CD4-positive, alpha-beta T cell treated with Interleukin-6 for 4 hours (primary cell): ENCODE data around the gene TMEM59L.

ENCODE experiments used
- DNase-seq: peaks from one replicate; pipeline ENCODE4 v3.0.0-alpha.2; 2020; ENCODE audit warnings: mixed read lengths

The TMEM59L gene

GRCh38 chr19:18609717-18610051, 3.0 kb upstream of the TMEM59L start:
- no peak for DNase-seq

GRCh38 chr19:18610245-18610555, 2.5 kb upstream of the TMEM59L start:
- no peak for DNase-seq

DNA sequence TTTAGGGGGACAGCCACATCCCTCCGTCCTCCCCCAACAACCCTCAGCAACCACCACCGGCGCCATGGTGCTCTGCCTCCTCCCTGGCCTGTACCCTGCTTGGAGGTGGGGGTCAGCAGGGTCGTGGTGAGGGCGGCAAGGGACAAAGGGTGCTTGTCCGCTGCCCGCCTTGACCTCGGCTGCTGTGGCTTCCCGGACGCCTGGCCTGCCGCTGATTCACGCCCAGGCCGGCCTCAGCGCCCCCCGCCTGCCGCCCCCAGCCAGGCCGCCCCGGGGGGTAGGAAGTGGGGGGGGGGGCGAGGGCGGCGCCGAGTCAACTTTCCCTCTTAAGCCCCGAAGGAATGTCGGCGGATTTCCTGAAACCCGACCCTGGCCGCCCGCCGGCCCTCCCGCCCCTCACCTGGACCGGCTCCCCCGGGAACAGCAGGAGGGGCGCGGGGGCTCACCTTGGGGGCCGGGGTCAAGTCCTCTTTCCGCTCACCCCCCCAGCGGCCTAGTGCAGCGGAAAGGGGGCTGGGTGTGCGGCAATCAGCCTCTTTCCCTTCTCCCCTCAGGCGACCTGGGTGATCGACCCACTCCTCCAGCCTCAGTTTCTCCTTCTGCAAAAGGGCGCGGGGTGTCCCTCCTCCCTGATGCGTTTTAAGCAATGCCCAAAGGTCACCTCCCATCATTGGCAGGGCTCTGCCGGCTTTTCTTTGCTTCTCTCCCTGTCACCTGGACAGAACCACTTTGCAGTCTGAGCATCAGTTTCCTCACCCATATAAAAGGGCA, 1.9 kb upstream of the TMEM59L start:
- DNase-seq = no peak

GRCh38 chr19:18611327-18612050, 1.2 kb upstream of the TMEM59L start:
- peak; percentile 39 for DNase-seq

DNA sequence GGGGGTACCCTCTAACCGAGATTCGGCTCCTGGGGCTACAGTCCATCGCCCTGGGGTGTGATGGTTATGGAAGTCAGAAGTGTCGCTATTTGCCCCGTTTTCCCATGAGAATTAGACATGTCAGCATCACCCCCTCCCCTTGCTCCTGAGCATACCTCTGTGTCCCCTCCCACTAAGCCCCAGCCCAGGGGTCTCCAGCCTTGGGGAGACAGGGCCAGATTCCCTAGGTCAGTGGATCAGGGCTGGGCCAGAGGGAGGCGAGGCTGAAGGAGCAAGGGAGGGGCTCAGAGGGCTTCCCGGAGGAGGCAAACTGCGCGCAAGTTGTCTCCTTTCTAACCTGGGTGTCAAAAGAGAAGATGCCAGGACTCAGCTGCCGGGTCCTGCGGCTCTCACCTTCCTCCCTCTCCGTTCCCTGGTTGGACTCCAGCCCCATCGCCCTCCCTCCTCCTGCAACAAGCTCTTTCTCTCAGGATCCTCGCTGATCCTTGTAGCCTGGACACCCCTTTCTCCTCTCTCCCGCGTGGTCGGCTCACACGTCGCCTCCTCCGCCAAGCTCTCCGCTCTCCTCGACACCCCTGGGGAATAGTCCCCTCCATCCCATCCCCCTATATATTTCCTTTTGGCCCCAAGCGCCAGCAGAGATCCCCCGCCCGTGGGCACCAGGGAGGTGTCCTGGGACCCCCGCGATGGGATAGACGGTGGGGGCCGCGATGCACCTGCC, 459 bp upstream of the TMEM59L start:
- DNase-seq = no peak

DNA sequence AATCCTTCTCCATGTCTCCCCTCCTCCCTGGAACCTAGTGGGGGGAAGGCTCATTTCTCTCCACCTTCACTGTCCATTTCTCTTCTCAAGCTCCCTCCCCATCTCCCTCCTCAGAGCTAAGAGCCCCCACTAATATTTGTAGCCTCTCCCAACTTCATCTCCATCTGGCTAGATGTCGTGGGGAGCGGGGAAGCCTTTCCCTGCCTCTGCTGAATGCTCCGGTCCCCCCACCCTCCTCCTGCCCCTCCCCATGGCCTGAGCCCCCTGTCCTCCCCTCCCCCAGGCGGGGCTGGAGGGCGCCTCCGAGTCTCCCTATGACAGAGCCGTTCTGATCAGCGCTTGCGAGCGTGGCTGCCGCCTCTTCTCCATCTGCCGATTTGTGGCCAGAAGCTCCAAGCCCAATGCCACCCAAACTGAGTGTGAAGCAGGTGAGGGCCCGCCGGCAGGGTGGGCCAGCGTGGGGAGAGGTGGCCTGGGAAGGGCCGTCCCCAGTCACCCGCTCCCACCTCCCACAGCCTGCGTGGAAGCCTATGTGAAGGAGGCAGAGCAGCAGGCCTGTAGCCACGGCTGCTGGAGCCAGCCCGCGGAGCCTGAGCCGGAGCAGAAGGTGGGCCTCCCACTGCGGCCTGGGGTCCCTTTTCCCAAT, 1.0 kb downstream of the TMEM59L start:
- DNase-seq = no peak

- DNase-seq = no peak
Observed at GRCh38 chr19:18616023-18616422, 3.4 kb downstream of the TMEM59L start.

DNA sequence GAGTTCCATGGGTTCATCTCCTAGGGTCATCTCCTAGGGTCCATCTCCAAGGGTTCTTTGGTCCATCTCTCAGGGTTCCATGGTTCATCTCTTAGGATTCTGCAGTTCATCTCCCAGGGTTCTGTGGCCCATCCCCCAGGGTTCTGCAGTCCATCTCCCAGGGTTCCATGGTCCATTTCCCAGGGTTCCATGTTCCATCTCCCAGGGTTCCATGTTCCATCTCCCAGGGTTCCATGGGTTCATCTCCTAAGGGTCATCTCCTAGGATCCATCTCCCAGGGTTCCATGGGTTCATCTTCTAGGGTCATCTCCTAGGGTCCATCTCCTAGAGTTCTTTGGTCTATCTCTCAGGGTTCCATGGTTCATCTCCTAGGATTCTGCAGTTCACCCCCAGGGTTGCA, 4.9 kb downstream of the TMEM59L start:
- DNase-seq = no peak

GRCh38 chr19:18618236-18618635, 5.6 kb downstream of the TMEM59L start:
- no peak for DNase-seq

- DNase-seq = no peak
Observed at GRCh38 chr19:18620311-18620710, 7.6 kb downstream of the TMEM59L start.

DNA sequence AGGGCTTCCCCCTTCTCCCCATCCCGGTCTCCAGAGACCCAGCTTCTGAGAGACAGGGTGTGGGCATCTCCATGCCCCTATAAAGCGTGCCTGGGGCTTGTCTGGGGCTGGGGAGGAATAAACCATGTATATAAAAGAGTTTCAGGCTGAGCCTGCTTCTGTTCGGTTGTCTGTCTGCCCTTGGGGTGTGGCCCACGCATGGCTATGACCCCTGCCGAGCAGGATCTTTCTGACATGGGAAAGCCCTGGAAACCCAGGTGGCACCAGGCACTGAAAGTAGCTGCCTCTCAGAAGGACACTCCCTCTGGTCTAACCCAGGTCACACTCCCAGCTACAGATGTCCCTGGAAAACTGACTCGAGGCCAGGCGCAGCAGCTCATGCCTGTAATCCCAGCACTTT, 8.2 kb downstream of the TMEM59L start:
- no peak for DNase-seq

DNA sequence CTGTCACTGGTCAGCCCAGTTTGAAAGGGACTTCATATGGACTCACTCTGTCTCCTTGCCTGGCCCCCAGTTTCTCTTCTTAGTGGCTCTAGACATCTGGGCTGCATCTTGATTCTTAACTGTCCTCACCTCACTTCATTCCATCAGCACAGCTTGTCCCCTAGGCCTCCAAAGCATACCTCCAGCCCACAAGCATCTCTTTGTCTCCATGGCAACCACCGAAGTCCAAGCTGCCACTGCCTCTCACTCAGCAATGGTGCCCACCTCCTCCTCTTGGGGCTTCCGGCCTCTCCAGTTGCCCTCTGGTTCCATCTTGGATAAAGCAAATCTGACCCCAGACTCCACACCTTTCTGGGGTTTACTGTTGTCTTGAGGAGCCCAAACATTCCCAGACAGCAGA, 14.2 kb downstream of the TMEM59L start:
- no peak for DNase-seq

- no peak for DNase-seq
Observed at GRCh38 chr19:18629166-18630088, 16.8 kb downstream of the TMEM59L start.

GRCh38 chr19:18633321-18633720, 20.7 kb downstream of the TMEM59L start:
- no peak for DNase-seq

GRCh38 chr19:18634612-18635297, 22.1 kb downstream of the TMEM59L start:
- peak; percentile 19 for DNase-seq

- DNase-seq = no peak
Observed at GRCh38 chr19:18635831-18636182, 23.1 kb downstream of the TMEM59L start.

GRCh38 chr19:18636183-18636968, 23.7 kb downstream of the TMEM59L start:
- DNase-seq = peak; percentile 99

- no peak for DNase-seq
Observed at GRCh38 chr19:18636969-18637629, 24.4 kb downstream of the TMEM59L start, which contains the start of gene KLHL26. TSS of gene KLHL26 (plus strand) at chr19:18637028. CDS start at chr19:18637055, 27 bp downstream.

- no peak for DNase-seq
Observed at GRCh38 chr19:18637673-18638630, 25.3 kb downstream of the TMEM59L start.
